ENCODE data around the gene UTP18.

DNA sequence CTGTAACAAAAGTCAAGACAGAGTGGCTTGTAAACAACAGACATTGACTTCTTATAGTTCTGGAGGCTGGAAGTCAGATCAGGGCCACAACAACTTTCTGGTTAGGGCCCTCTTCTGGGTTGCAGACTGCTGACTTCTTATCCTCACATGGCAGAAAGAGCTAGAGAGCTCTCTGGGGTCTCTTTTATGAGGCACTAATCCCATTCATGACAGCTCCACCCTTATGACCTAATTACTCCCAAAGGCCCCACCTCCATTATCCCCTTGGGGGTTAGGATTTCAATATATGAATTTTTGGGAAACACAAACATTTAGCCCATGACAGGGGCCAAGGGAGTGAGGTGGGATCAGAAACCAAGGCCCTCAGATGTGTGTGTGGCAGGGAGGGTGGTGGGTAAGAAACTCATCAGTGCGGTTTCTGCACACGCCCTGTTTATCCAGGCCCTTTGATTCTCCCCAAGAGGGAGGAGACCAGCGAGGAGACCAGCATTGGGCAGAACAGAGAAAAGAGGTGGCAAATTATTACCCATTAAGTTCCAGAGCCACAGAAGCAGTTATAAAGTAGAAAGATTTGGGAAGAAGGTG is 74.8 kb downstream of the UTP18 start:
- no peak for TF ChIP-seq EZH2phosphoT487 (IDR thresholded peaks at IDR 0.05; ENCODE audit: borderline replicate concordance, low read length)
- TF ChIP-seq, protein P1, sequence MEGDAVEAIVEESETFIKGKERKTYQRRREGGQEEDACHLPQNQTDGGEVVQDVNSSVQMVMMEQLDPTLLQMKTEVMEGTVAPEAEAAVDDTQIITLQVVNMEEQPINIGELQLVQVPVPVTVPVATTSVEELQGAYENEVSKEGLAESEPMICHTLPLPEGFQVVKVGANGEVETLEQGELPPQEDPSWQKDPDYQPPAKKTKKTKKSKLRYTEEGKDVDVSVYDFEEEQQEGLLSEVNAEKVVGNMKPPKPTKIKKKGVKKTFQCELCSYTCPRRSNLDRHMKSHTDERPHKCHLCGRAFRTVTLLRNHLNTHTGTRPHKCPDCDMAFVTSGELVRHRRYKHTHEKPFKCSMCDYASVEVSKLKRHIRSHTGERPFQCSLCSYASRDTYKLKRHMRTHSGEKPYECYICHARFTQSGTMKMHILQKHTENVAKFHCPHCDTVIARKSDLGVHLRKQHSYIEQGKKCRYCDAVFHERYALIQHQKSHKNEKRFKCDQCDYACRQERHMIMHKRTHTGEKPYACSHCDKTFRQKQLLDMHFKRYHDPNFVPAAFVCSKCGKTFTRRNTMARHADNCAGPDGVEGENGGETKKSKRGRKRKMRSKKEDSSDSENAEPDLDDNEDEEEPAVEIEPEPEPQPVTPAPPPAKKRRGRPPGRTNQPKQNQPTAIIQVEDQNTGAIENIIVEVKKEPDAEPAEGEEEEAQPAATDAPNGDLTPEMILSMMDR (conservative IDR thresholded peaks at IDR 0.05; ENCODE audit: low read depth, low read length), result no peak
